Dendritic cell treated with granulocyte-macrophage colony-stimulating factor and Interleukin-4, amounts not matched to agents 40 ng/mL and 50 ng/mL, for 4 days (primary cell): ENCODE measurements around the gene NDUFAF7.
A peak's percentile ranks its signal among the peaks of the same experiment; 100 is the strongest.
"Not testable (repeated sequence)": the region's sequence is repeated elsewhere in the genome, so short reads cannot be mapped to it uniquely, and the experiment has no call there.

Source experiments
- H3K27ac Mint-ChIP-seq: one replicate; pipeline ENCODE4 v1.8.0; 2022; ENCODE audit warnings: mild to moderate bottlenecking, mixed read lengths
- H3K27me3 Mint-ChIP-seq: one replicate; pipeline ENCODE4 v1.8.0; 2022; ENCODE audit warnings: mild to moderate bottlenecking, mixed read lengths
- H3K36me3 Mint-ChIP-seq: one replicate; pipeline ENCODE4 v1.8.0; 2022; ENCODE audit warnings: low read depth, mixed read lengths
- H3K4me1 Mint-ChIP-seq: one replicate; pipeline ENCODE4 v1.8.0; 2022; ENCODE audit warnings: low read depth, mixed read lengths
- H3K4me3 Mint-ChIP-seq: one replicate; pipeline ENCODE4 v1.8.0; 2022; ENCODE audit warnings: mild to moderate bottlenecking, moderate library complexity, mixed read lengths
- H3K9me3 Mint-ChIP-seq: one replicate; pipeline ENCODE4 v1.8.0; 2022; ENCODE audit warnings: mixed read lengths
- intact Hi-C: fragments of 100-400 bp; cut with micrococcal nuclease; formaldehyde crosslinking; loops from one replicate; pipeline ENCODE4 v1.15.0; 2022

Gene NDUFAF7, protein sequence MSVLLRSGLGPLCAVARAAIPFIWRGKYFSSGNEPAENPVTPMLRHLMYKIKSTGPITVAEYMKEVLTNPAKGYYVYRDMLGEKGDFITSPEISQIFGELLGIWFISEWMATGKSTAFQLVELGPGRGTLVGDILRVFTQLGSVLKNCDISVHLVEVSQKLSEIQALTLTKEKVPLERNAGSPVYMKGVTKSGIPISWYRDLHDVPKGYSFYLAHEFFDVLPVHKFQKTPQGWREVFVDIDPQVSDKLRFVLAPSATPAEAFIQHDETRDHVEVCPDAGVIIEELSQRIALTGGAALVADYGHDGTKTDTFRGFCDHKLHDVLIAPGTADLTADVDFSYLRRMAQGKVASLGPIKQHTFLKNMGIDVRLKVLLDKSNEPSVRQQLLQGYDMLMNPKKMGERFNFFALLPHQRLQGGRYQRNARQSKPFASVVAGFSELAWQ

DNA sequence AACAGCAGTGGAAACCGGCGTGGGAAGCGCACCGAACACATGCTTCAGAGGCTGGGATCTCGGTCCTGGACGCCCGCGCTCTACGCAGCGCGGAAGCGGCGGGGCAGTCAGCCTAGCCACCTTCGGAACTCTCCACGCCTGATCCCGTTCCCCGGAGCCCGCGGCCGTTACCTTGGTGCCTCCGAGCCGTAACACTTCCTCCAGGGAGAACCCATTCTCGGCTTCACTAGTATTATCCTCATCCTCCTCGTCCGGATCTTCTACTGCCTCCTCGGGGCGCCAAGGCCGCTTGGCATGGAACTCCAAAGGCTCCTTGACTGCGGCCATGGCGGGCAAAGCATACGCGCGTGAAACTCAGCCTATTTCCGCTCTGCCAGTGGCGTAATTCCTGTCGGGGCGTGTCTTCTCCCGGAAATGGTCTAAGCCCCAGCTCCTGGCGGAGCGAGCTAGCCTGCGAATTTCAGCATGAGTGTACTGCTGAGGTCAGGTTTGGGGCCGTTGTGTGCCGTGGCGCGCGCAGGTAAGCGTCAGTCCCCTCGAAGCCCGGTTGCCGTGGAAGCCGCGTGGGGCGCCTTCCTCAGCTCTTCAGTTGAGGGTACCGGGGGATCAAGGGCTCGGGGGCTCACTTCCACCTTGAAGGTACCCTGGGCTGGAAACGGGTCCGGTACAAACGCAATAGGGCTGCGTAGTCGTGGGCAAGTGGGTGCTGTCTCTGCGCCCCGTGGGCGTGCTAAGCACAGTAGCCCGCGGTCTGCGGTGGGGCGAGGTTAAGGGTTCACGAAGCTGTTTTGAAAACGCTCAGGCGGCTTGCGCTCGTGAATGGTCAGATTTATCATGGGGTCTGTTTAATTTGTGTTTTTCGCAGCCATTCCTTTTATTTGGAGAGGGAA is at the start of gene NDUFAF7, which contains the start of gene CEBPZ:
Gene NDUFAF7, plus strand, starts transcription at position 418 of the 890 bp plus-strand sequence. Its CDS starts 48 bp downstream, at position 466.
Gene CEBPZ, minus strand, starts transcription at position 356 of the 890 bp plus-strand sequence. Its CDS starts 29 bp downstream, at position 327.
- Mint-ChIP-seq H3K4me1 (peaks cover 28% of the 10 kb centered on the region), H3K27me3 (no peaks in the 10 kb centered on the region)

DNA sequence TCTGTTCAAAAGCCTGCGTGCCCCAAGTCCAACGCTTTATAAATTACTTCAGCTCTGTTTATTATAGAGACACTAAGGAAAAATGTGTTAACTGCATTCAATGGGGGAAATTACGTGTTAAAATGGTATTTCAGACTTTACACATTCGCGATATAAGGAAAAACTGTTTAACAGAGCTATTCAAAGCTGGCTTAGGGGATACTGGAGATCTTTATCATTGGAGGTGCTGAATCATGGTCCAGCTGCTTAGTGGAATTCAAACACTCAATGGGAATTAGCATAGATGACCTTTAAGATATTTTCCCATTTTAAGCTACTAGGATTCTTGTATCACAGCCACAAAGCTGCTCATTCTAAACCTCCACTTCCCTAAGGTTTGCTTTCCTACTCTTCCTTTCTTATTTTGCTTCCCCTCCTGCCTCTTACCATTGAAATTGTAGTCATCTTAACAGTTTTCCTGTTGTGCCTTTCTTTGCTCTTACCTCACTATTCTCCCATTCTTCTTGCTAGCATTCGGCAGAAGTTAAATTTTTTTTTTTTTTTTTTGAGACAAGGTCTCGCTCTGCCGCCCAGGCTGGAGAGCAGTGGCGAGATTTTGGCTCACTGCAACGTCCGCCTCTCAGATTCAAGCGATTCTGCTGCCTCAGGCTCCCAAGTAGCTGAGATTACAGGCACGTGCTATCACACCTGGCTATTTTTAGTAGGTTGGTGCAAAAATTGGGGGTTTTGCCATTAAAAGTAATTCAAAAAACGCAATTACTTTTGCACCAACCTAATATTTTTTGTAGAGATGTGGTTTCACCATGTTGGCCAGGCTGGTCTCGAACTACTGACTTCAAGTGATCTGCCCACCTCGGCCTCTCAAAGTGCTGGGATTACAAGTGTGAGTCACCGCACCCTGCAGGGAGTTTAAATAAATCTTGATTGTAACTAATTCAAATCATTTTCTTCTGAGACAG is 49.5 kb upstream of the NDUFAF7 start:
- intact Hi-C loops = no loop called here
- H3K36me3 Mint-ChIP-seq = no peaks in the 10 kb centered on the region
- peaks cover 12% of the 10 kb centered on the region for H3K4me1 Mint-ChIP-seq
- H3K27me3 Mint-ChIP-seq = peaks cover 16% of the 10 kb centered on the region
- H3K27ac Mint-ChIP-seq = peak overlapping the region; percentile 31
- no peaks in the 10 kb centered on the region for H3K9me3 Mint-ChIP-seq
- H3K4me3 Mint-ChIP-seq = no peak overlapping the region

More for the DNA sequence above, at the start of gene NDUFAF7, which contains the start of gene CEBPZ:
- no peak within 1 kb of the TSS for H3K4me3 Mint-ChIP-seq
- H3K9me3 Mint-ChIP-seq = peaks cover 7% of the 10 kb centered on the region
- H3K27ac Mint-ChIP-seq = no peak within 1 kb of the TSS
- peaks cover 53% of the 10 kb centered on the region for H3K36me3 Mint-ChIP-seq
- intact Hi-C loops = loop anchor here (2.0 to 10.0 kb wide), 3 partner anchors 34 to 147 kb away; partner anchors contain the start of genes CEBPZOS, GPATCH11 and HEATR5B

DNA sequence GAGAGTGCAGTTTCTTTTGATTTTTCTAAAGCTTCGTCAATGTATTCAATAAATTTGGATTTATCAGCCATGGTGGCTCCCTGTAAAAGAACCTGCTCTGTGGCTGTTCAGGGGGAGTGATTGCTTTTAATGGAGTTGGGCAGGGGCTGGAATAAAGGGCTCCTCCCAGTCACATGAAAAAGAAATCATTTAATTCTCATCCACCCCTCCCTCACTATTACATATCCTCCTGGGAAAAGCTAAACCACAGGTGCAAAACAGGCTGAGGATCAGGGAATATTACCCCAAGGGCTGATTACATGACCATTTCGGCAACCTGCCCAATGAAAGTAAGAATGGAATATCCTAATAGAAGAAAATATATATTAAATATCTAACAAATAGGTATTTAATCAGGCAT is 42.9 kb upstream of the NDUFAF7 start, which contains the start of gene SULT6B1:
Gene SULT6B1, minus strand, starts transcription at position 101 of the 400 bp plus-strand sequence. Its CDS starts 30 bp downstream, at position 71.
- peaks cover 8% of the 10 kb centered on the region for H3K27me3 Mint-ChIP-seq
- peaks cover 26% of the 10 kb centered on the region for H3K4me1 Mint-ChIP-seq
- H3K36me3 Mint-ChIP-seq = no peaks in the 10 kb centered on the region
- H3K4me3 Mint-ChIP-seq = no peak within 1 kb of the TSS
- no peaks in the 10 kb centered on the region for H3K9me3 Mint-ChIP-seq
- peak within 1 kb of the TSS; percentile 65 for H3K27ac Mint-ChIP-seq
- intact Hi-C loops = no loop called here

DNA sequence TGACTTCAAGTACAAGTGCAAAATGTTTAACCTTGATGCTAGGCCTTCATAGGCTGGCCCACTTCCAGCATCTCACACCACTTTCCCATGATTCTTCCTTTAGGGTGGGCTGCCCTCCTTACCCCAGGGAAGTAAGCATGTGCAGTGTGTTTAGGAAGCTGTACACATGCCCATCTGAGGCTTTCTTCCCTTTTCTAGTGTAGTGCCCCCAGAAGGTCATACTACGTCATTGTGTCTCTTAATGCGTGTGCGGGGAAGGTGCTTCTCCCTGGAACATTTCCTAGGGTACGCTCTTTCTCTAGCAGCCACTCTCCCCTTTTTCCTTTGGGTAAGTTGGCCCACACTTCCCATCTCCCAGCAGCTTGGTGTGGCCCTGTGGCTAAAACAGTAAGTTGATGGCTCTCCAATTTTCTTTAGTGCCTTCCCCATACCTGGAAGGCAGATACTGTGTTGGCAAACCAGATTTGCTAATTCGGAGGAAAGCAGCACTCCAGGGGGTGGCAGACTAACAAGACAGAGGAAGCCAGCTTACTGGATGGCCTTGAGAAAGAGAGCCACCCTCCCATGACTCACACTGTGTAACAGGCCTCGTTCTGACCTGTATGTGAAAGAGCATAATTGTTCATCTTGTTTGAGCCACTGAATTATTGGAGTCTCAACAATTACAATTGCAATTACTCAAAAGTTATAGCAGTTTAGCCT is 41.9 kb upstream of the NDUFAF7 start:
- no peaks in the 10 kb centered on the region for H3K36me3 Mint-ChIP-seq
- no peaks in the 10 kb centered on the region for H3K9me3 Mint-ChIP-seq
- no peak overlapping the region for H3K4me3 Mint-ChIP-seq
- peak overlapping the region; percentile 65 for H3K27ac Mint-ChIP-seq
- H3K4me1 Mint-ChIP-seq = peaks cover 27% of the 10 kb centered on the region
- intact Hi-C loops = no loop called here
- peaks cover 5% of the 10 kb centered on the region for H3K27me3 Mint-ChIP-seq

DNA sequence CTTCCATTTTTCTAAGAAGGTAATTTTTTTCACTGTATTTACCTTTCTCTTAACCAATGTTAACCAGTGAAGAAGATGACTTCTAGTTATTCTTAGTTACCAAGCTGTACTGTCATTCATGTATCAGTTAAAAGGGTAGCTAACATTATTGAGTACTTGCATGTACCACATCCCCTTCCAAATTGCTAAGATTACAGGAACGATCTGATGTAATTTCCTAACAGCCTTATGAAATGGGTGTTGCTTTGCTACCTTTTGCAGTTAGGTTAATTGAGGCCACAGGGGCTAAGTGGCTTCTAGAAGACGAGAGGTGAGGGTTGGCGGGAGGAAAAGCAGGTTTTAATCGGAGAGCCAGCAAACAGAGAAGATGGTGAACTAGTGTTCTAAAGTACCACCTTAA is 41.2 kb upstream of the NDUFAF7 start:
- Mint-ChIP-seq H3K36me3 (no peaks in the 10 kb centered on the region), H3K27me3 (peaks cover 4% of the 10 kb centered on the region)

DNA sequence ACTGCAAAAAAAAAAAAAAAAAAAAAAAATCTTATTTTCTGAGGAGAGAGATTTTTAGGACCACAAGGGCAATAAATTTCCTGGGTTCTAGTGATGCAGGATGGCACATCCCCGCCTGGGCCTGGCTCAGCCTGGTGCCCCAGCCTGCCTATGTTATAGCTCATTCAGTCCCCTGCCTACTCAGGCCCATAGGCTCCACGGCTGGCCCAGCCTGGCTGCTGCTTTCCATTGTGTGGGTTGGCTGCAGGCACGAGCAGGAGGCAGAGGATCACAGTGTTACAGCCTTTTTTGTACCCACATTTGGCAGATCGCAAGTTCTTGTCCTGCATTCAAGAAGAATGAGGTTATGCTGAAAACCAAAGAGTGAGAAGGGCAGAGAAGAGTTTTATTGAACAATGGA is 40.2 kb upstream of the NDUFAF7 start:
- peaks cover 34% of the 10 kb centered on the region for H3K4me1 Mint-ChIP-seq

More for the DNA sequence above, 41.2 kb upstream of the NDUFAF7 start:
- Mint-ChIP-seq H3K9me3 (no peaks in the 10 kb centered on the region), H3K27ac (peak overlapping the region; percentile 65), H3K4me3 (no peak overlapping the region), H3K4me1 (peaks cover 27% of the 10 kb centered on the region)
- intact Hi-C loops = no loop called here

DNA sequence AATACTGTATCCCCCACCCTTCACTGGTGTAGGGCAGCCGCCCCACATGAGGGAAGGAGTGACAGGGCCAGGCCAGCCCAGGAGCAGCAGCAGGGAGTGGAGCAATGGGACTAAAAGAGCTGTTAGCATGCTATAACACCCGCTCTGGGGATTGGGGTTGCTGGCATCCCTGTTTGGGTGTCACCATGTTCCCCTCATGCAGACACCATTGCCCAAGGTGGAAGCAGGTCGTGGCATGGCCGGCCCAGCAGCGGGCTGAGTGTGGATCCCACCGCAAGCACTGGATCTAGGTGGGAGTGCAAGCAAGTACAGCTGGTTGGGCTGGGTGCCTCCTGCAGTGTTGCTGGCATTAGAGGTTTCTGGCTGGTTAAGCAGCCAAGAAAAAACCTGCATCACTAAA is 39.7 kb upstream of the NDUFAF7 start:
- H3K27ac Mint-ChIP-seq = no peak overlapping the region
- H3K4me1 Mint-ChIP-seq = peaks cover 34% of the 10 kb centered on the region
- H3K4me3 Mint-ChIP-seq = no peak overlapping the region
- no peaks in the 10 kb centered on the region for H3K27me3 Mint-ChIP-seq
- no peaks in the 10 kb centered on the region for H3K9me3 Mint-ChIP-seq
- intact Hi-C loops = no loop called here
- peaks cover 7% of the 10 kb centered on the region for H3K36me3 Mint-ChIP-seq

More for the DNA sequence above, 40.2 kb upstream of the NDUFAF7 start:
- intact Hi-C loops = no loop called here
- no peak overlapping the region for H3K27ac Mint-ChIP-seq
- H3K36me3 Mint-ChIP-seq = peaks cover 2% of the 10 kb centered on the region
- no peaks in the 10 kb centered on the region for H3K9me3 Mint-ChIP-seq
- no peaks in the 10 kb centered on the region for H3K27me3 Mint-ChIP-seq
- H3K4me3 Mint-ChIP-seq = no peak overlapping the region

DNA sequence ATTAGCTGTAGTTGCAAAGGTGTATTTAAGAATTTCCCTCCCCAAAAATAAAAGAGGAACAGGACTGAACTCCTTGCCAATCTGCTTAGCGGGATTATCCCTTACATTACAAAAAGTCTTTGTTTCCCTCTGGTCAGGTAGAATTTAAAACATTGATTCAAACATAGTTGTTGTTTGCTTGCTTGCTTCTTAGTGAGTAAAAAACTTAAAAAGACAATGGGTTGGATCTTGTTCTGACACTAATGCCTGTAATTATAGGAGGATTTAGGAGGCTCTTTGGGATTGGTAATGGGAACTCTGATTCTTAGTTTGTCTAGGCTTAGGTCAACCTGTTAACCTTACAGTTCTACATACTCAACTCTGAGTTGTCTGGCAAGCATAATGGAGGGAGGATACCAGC is 38.9 kb upstream of the NDUFAF7 start:
- Mint-ChIP-seq H3K9me3 (no peaks in the 10 kb centered on the region), H3K4me3 (no peak overlapping the region), H3K27me3 (no peaks in the 10 kb centered on the region), H3K36me3 (peaks cover 7% of the 10 kb centered on the region), H3K4me1 (peaks cover 41% of the 10 kb centered on the region), H3K27ac (no peak overlapping the region)
- intact Hi-C loops = no loop called here

DNA sequence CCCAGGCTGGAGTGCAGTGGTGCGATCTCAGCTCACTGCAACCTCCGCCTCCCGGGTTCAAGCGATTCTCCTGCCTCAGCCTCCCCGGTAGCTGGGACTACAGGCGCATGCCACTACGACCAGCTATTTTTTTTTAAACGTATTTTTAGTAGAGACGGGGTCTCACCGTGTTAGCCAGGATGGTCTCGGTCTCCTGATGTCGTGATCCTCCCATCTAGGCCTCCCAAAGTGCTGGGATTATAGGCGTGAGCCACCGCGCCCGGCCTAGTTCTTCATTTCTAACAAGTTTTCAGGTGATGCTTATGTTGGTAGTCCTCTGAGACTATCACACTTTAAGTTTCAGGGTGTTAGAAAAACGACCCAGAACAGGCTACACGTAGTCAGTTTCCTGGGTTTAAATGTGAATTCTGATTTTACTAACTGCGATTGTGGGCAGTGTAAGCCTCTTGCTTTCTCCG is 35.6 kb upstream of the NDUFAF7 start:
- not testable (repeated sequence) for H3K27me3 Mint-ChIP-seq, H3K9me3 Mint-ChIP-seq
- peaks cover 41% of the 10 kb centered on the region for H3K4me1 Mint-ChIP-seq
- H3K27ac Mint-ChIP-seq = peak overlapping the region; percentile 94
- intact Hi-C loops = loop anchor here (5.0 kb wide), 1 partner anchor 36 kb away; the partner anchor contains the start of genes CEBPZ and NDUFAF7
- peaks cover 14% of the 10 kb centered on the region for H3K36me3 Mint-ChIP-seq
- peak overlapping the region; percentile 98 for H3K4me3 Mint-ChIP-seq

DNA sequence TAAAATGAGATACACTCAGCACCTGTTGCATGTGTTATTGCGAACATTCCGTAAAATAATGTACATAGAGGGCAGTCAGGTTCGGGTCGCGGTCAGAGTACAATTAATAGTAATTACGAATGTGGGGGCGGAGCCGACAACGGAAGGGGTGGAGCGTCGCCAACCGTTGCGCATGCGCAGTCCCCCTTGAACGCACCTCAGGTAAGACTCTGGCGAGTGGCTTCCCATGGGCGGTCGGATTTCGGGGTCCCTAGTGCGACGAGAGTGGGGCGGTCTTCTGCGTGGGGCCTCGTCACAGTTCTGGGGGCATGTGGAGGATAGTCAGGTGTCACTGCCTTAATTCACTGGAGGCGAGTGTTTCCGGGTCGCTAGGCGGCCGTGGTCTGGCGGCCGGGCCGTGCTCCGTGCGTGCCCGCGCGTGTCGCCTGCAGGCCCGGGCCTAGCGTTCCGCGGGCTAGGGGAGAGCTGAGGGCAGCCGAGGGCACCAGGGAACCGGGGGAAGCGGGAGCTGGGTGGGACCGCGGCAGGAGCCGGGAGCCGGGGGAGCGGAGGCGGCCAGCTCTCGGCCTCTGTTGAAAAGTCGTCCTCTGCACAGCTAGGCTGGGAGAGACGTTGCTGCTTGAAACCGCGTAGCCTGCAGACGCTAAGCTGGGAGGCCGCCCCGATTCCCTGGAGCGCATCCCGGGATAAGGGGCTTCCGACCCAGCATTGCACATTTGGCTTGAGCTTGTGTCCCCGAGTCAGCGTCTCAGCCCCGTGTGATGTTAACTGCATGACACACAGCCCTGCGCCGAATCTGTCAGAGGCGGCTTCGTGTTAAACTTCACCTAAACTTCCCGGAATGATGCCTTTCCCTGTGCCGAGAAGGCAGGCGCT is 34.9 kb upstream of the NDUFAF7 start, which contains the start of gene CEBPZOS:
Gene CEBPZOS, plus strand, starts transcription at position 177 of the 876 bp plus-strand sequence. CDS start 3,209 bp downstream, outside the sequence.
- no peaks in the 10 kb centered on the region for H3K9me3 Mint-ChIP-seq
- H3K4me3 Mint-ChIP-seq = peak within 1 kb of the TSS; percentile 98
- intact Hi-C loops = loop anchor here (5.0 kb wide), 1 partner anchor 36 kb away; the partner anchor contains the start of genes CEBPZ and NDUFAF7

DNA sequence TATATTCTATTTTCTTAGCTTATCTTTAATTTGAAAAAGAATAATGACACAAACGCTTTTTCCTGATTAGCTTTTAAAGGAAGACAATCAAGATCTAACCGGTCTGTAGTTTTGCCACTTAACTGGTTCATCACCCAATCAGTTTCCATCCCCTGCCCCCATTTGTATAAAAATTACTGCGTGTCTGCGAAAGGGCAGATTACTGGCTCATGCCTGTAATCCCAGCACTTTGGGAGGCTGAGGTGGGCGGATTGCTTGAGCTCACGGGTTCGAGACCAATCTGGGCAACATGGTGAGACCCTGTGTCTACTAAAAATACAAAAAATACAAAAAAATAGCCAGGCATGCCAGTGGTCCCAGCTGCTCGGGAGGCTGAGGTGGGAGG is 32.8 kb upstream of the NDUFAF7 start:
- peaks cover 4% of the 10 kb centered on the region for H3K9me3 Mint-ChIP-seq
- H3K4me1 Mint-ChIP-seq = peaks cover 34% of the 10 kb centered on the region
- no peak overlapping the region for H3K4me3 Mint-ChIP-seq
- intact Hi-C loops = loop anchor here (5.0 kb wide), 1 partner anchor 34 kb away; the partner anchor contains the start of genes CEBPZ and NDUFAF7
- H3K36me3 Mint-ChIP-seq = peaks cover 34% of the 10 kb centered on the region
- H3K27me3 Mint-ChIP-seq = no peaks in the 10 kb centered on the region
- no peak overlapping the region for H3K27ac Mint-ChIP-seq

More for the DNA sequence above, 34.9 kb upstream of the NDUFAF7 start, which contains the start of gene CEBPZOS:
- Mint-ChIP-seq H3K27ac (peak within 1 kb of the TSS; percentile 94), H3K27me3 (no peaks in the 10 kb centered on the region), H3K4me1 (peaks cover 36% of the 10 kb centered on the region), H3K36me3 (peaks cover 21% of the 10 kb centered on the region)
